Measurements from ENCODE around the gene FRYL.

- TF ChIP-seq CTCF (IDR thresholded peaks at IDR 0.05 in 4 of 5, conservative IDR thresholded peaks at IDR 0.05 in 1 of 5) (no peak), POLR2A (IDR thresholded peaks at IDR 0.05) (no peak)
Measured at GRCh38 chr4:48727666-48728459, 52.2 kb downstream of the FRYL start.
